SU-DHL-6 (cell line): ENCODE measurements around the gene FYCO1.

ENCODE experiments used
- H2AFZ ChIP-seq: fragments of 200-600 bp; sonication (generic); 2 replicates; pipeline ENCODE4 v1.6.1; 2014; ENCODE audit warnings: low read depth, mild to moderate bottlenecking, moderate library complexity, mixed read lengths, antibody characterized with exemption, low read length; ENCODE audit not compliant: severe bottlenecking
- H3F3A ChIP-seq: fragments of 200-600 bp; shearing (Covaris generic); 2 replicates; pipeline ENCODE4 v1.6.0; 2016; ENCODE audit warnings: antibody characterized with exemption, mild to moderate bottlenecking; ENCODE audit not compliant: insufficient read depth
- H3K27ac ChIP-seq: fragments of 200-600 bp; sonication (generic); 2 replicates; pipeline ENCODE4 v1.5.1; 2016; ENCODE audit warnings: low read depth, mild to moderate bottlenecking, low read length, moderate library complexity, mixed read lengths
- H3K27me3 ChIP-seq: fragments of 200-600 bp; sonication (generic), shearing (Covaris generic); 2 replicates; pipeline ENCODE4 v1.6.0; 2014; ENCODE audit warnings: mild to moderate bottlenecking, low read length
- H3K36me3 ChIP-seq: fragments of 200-600 bp; sonication (generic); 2 replicates; pipeline ENCODE4 v1.6.1; 2014; ENCODE audit warnings: mild to moderate bottlenecking, low read length, mixed read lengths
- H3K4me2 ChIP-seq: fragments of 300-600, 200-600 bp; shearing (Covaris generic), sonication (generic); 2 replicates; pipeline ENCODE4 v1.6.0; 2014; ENCODE audit warnings: low read length, low read depth, mild to moderate bottlenecking; ENCODE audit not compliant: poor library complexity, severe bottlenecking
- H3K4me3 ChIP-seq: fragments of 200-600 bp; sonication (generic); 2 replicates; pipeline ENCODE4 v1.5.1; 2014; ENCODE audit warnings: antibody characterized with exemption, low read length, mild to moderate bottlenecking, mixed read lengths; ENCODE audit not compliant: insufficient read depth, poor library complexity, severe bottlenecking
- H3K79me2 ChIP-seq: fragments of 200-600 bp; sonication (generic); 2 replicates; pipeline ENCODE4 v1.6.1; 2014; ENCODE audit warnings: mild to moderate bottlenecking, low read length, moderate library complexity; ENCODE audit not compliant: insufficient read depth
- H3K9ac ChIP-seq: fragments of 200-600 bp; sonication (generic); 2 replicates; pipeline ENCODE4 v1.7.0; 2014; ENCODE audit warnings: mild to moderate bottlenecking, low read length
- H3K9me2 ChIP-seq: fragments of 200-600 bp; sonication (generic); replicated peaks from 2 replicates; pipeline ENCODE4 v1.6.1; 2014; ENCODE audit warnings: low read length; ENCODE audit not compliant: insufficient read depth
- H3K9me3 ChIP-seq: fragments of 200-600 bp; sonication (generic); 2 replicates; pipeline ENCODE4 v1.6.1; 2014; ENCODE audit warnings: low read length, mixed read lengths; ENCODE audit not compliant: insufficient read depth
- H4K20me1 ChIP-seq: fragments of 200-600 bp; sonication (generic); 2 replicates; pipeline ENCODE4 v1.6.1; 2014; ENCODE audit warnings: low read depth, mild to moderate bottlenecking, antibody characterized with exemption, low read length, moderate library complexity, mixed read lengths
- EZH2phosphoT487 ChIP-seq: fragments of 200-600 bp; sonication (generic), shearing (Covaris generic); conservative IDR thresholded peaks from 2 replicates; pipeline ENCODE4 v1.6.1; 2018; ENCODE audit warnings: mild to moderate bottlenecking, antibody characterized with exemption, low read length, moderate library complexity, mixed read lengths
- TF ChIP-seq, protein P1 (sequence below): fragments of 200-600 bp; sonication (generic); IDR thresholded peaks from one replicate; pipeline ENCODE4 v1.5.1; 2017; ENCODE audit warnings: antibody characterized with exemption, mild to moderate bottlenecking, low read length, moderate library complexity; ENCODE audit not compliant: insufficient read depth, poor library complexity, severe bottlenecking

Gene FYCO1

DNA sequence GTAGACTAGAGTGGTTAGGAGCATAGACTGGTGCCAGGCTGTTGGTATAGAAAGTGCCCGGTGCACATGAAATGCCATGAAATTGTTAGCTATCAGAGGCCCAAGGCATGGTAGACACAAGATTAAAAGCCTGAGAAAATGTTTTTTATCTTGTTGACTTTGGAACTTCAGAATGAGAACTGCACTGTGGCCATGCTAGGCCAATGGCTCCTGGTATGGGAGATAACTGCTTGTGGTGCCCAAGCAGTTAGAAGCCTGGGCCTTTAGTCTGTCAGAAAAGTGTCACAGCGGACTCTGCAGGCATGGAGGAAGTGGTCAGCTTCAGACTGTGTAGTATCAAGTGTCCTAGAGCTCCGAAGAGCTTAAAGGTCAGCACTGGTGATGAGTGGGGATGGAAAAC is 11.9 kb downstream of the FYCO1 start:
- no peaks in the 10 kb centered on the region for H3F3A ChIP-seq
- H3K36me3 ChIP-seq, result peaks cover 5% of the 10 kb centered on the region; the same call in 1 of the 2 replicates
- H3K27ac ChIP-seq, result no peak overlapping the region
- no peaks in the 10 kb centered on the region for H3K9me3 ChIP-seq
- no peak overlapping the region for H3K9ac ChIP-seq
- no peaks in the 10 kb centered on the region for H4K20me1 ChIP-seq
- H3K79me2 ChIP-seq, result peaks cover 30% of the 10 kb centered on the region
- TF ChIP-seq, protein P1, sequence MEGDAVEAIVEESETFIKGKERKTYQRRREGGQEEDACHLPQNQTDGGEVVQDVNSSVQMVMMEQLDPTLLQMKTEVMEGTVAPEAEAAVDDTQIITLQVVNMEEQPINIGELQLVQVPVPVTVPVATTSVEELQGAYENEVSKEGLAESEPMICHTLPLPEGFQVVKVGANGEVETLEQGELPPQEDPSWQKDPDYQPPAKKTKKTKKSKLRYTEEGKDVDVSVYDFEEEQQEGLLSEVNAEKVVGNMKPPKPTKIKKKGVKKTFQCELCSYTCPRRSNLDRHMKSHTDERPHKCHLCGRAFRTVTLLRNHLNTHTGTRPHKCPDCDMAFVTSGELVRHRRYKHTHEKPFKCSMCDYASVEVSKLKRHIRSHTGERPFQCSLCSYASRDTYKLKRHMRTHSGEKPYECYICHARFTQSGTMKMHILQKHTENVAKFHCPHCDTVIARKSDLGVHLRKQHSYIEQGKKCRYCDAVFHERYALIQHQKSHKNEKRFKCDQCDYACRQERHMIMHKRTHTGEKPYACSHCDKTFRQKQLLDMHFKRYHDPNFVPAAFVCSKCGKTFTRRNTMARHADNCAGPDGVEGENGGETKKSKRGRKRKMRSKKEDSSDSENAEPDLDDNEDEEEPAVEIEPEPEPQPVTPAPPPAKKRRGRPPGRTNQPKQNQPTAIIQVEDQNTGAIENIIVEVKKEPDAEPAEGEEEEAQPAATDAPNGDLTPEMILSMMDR, result no peak
- TF ChIP-seq EZH2phosphoT487, result no peak
- no peak overlapping the region for H3K4me3 ChIP-seq
- no peaks in the 10 kb centered on the region for H3K9me2 ChIP-seq
- no peaks in the 10 kb centered on the region for H3K27me3 ChIP-seq
- no peak overlapping the region for H3K4me2 ChIP-seq
- H2AFZ ChIP-seq, result no peak overlapping the region

DNA sequence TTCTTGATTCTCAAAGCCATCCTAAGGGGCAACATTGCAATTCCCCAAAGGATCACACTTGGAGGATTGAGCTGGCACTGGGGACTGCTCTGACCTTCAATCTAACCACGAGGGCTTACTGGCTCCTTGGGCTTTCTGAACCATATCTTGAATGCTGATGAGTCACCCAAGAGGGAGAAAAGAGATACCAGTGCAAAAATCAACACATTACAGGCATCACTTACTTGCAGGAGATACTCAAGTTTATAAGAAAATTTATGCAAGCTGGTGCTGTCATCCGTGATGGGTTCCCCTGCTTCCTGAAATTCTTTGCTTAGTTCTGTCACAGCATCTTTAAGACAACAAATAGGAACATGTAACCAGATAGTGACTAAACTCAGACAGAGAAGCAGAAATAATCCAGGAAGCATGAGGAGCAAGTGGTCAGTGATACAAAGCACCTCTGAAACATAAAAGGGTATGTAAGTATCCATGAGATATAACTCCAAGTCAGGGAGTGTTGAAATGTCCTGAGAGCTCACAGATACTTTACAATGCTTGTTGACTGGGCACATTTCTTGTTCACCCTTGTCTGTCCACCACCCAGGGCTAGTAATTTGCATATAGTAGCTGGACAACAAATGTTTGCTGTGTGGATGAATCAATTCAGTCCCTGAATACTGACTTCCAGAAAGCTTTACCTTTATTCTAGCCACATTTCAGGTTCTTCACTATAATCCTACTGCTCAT is 14.1 kb downstream of the FYCO1 start:
- Histone ChIP-seq H3K9ac (no peak overlapping the region), H3K27ac (no peak overlapping the region), H3K27me3 (no peaks in the 10 kb centered on the region), H3F3A (no peaks in the 10 kb centered on the region), H3K9me3 (no peaks in the 10 kb centered on the region), H3K36me3 (peaks cover 9% of the 10 kb centered on the region; the same call in 1 of the 2 replicates), H3K4me2 (no peak overlapping the region), H3K79me2 (peaks cover 8% of the 10 kb centered on the region; the same call in 1 of the 2 replicates), H2AFZ (no peak overlapping the region), H4K20me1 (no peaks in the 10 kb centered on the region), H3K4me3 (no peak overlapping the region), H3K9me2 (no peaks in the 10 kb centered on the region)
- TF ChIP-seq, protein P1, result no peak
- TF ChIP-seq EZH2phosphoT487, result no peak

DNA sequence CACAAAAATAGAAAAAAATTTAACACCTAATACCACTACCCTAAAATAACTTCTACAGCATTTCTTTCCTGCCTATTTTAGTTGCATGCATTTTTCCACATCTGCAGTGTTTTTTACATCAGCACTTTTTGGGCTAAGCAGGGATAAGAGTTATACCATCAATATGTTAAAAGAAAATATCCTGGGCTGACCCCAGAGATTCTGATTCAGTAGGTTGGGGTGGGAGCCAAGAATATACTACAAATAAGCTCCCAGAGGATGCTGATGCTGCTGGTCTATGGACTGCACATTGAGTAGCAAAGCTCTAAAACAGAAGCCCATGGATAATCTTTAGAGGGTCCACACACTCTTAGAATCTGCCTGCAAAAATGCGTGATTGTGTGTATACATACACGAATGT is 14.8 kb downstream of the FYCO1 start:
- no peaks in the 10 kb centered on the region for H4K20me1 ChIP-seq

More for the DNA sequence above, 14.8 kb downstream of the FYCO1 start:
- H3K4me2 ChIP-seq, result no peak overlapping the region
- TF ChIP-seq EZH2phosphoT487, result no peak
- TF ChIP-seq, protein P1, result no peak
- no peaks in the 10 kb centered on the region for H3K9me3 ChIP-seq
- no peak overlapping the region for H3K27ac ChIP-seq
- H3K9ac ChIP-seq, result no peak overlapping the region
- no peak overlapping the region for H2AFZ ChIP-seq
- H3K79me2 ChIP-seq, result peaks cover under 1% of the 10 kb centered on the region; the same call in 1 of the 2 replicates
- no peak overlapping the region for H3K4me3 ChIP-seq
- no peaks in the 10 kb centered on the region for H3K27me3 ChIP-seq
- H3K9me2 ChIP-seq, result no peaks in the 10 kb centered on the region
- no peaks in the 10 kb centered on the region for H3F3A ChIP-seq
- peaks cover 9% of the 10 kb centered on the region; the same call in 1 of the 2 replicates for H3K36me3 ChIP-seq
